Prostate gland (tissue), 2 donors: Measurements from ENCODE around the gene CTSW. TPM values are rescaled to one million over a fixed set of nuclear protein-coding genes. Genes with fewer than 3 reads are reported as not detected.

Source experiments
- DNase-seq: peaks from one replicate; pipeline ENCODE4 v3.0.0-alpha.2; 2019; ENCODE audit warnings: low spot score
- H3K27ac ChIP-seq, 2 donors: fragments of 200-600 bp; sonication (generic); 2 replicates each; pipeline ENCODE4 v1.5.1; 2017 to 2019
- H3K27me3 ChIP-seq: fragments of 200-600 bp; sonication (generic); replicated peaks from 2 replicates; pipeline ENCODE4 v1.5.1; 2019; ENCODE audit not compliant: insufficient read depth
- H3K36me3 ChIP-seq, 2 donors: fragments of 200-600 bp; sonication (generic); 1 replicate in 1 of 2; 2 replicates in 1 of 2; pipeline versions ENCODE4 v1.5.1 to v1.8.1; 2017 to 2019
- H3K4me1 ChIP-seq: fragments of 200-600 bp; sonication (generic); replicated peaks from 2 replicates; pipeline ENCODE4 v1.5.1; 2019
- H3K4me3 ChIP-seq, 2 donors: fragments of 200-600 bp; sonication (generic); 2 replicates each; pipeline ENCODE4 v1.5.1; 2017 to 2019
- H3K9me3 ChIP-seq: fragments of 200-600 bp; sonication (generic); 2 replicates; pipeline ENCODE4 v1.5.1; 2017
- POLR2A ChIP-seq: fragments of 450-650 bp; IDR thresholded peaks from one replicate; pipeline ENCODE4 v1.6.1; 2016; ENCODE audit warnings: antibody characterized with exemption, mild to moderate bottlenecking
- POLR2AphosphoS5 ChIP-seq: sonication (generic); formaldehyde crosslinking; IDR thresholded peaks from one replicate; pipeline ENCODE4 v1.6.1; 2017; ENCODE audit warnings: antibody characterized with exemption
- WGBS: methylation state at CpG from one replicate; pipeline ENCODE4 v1.1.5; 2018; 5-methylcytosine and 5-hydroxymethylcytosine counted together
- intact Hi-C: fragments of 100-400 bp; cut with DNase I; formaldehyde crosslinking; loops from one replicate; pipeline ENCODE4 v1.14.2; 2022
- total RNA-seq, 2 donors: library from RNA; depleted of rRNA; stranded (reverse); fragments of >200 nt; gene quantifications; one replicate each; pipeline ENCODE4 v1.1.0, GENCODE V29; 2016
- TF ChIP-seq, protein P1 (sequence below), 4 experiments: fragments of 200-600 bp in 2 of 4; fragments of 450-650 bp in 2 of 4; sonication (generic) in 2 of 4; IDR thresholded peaks; 1 replicate in 3 of 4; 2 replicates in 1 of 4; pipeline ENCODE4 v1.5.1; 2016 to 2019; ENCODE audit warnings: antibody characterized with exemption in 4 of 4, mild to moderate bottlenecking in 2 of 4, moderate library complexity in 2 of 4

Gene CTSW
- total RNA-seq, 2 donors from 2014 or later, result 1.3 to 1.8 TPM

DNA sequence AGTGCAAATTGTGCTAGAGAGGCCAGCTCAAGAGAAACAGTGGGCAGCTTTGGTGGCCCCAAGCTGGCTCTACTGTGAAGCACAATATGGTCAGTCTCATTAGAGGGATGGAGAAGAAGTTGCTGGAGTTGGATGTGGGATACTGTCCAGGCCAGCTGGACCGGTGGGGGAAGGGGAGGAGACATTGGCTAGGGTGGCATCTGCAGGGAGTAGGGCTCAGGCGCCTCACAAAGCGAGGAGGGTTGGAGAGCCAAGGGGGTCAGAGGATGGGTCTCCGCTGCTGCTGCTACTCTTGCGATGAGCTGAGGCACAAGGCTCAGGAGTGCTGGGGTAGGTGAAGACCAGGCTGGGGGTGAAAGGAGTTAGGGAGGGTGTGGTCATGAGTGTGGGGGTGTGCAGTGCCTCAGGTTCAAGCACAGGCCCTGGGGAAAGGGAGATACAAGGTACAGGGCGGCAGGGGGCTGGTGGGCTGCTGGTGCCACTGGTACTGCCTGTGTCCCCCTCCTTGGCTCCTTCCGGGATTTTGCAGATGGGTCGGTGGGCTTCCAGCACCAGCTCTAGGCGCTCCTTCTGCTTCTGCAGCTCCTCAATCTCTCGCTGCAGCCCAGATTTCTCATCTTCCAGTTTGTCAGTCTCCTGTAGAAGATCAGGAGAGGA lies 13.2 kb downstream of the CTSW start:
- peaks cover 11% of the 10 kb centered on the region for H3K4me1 ChIP-seq
- no peaks in the 10 kb centered on the region for H3K9me3 ChIP-seq
- peak overlapping the region in 1 of 2 donors; percentile 50 for H3K27ac ChIP-seq
- intact Hi-C loops, result no loop called here
- 77% methylated on average over 10 of the region's 10 CpGs for WGBS
- H3K36me3 ChIP-seq, result no peaks in the 10 kb centered on the region
- no peak overlapping the region for H3K4me3 ChIP-seq
- no peaks in the 10 kb centered on the region for H3K27me3 ChIP-seq
- no peak for DNase-seq
- TF ChIP-seq POLR2AphosphoS5, result no peak
- TF ChIP-seq, protein P1, sequence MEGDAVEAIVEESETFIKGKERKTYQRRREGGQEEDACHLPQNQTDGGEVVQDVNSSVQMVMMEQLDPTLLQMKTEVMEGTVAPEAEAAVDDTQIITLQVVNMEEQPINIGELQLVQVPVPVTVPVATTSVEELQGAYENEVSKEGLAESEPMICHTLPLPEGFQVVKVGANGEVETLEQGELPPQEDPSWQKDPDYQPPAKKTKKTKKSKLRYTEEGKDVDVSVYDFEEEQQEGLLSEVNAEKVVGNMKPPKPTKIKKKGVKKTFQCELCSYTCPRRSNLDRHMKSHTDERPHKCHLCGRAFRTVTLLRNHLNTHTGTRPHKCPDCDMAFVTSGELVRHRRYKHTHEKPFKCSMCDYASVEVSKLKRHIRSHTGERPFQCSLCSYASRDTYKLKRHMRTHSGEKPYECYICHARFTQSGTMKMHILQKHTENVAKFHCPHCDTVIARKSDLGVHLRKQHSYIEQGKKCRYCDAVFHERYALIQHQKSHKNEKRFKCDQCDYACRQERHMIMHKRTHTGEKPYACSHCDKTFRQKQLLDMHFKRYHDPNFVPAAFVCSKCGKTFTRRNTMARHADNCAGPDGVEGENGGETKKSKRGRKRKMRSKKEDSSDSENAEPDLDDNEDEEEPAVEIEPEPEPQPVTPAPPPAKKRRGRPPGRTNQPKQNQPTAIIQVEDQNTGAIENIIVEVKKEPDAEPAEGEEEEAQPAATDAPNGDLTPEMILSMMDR (IDR thresholded peaks at IDR 0.05), result no peak
- TF ChIP-seq POLR2A, result no peak

DNA sequence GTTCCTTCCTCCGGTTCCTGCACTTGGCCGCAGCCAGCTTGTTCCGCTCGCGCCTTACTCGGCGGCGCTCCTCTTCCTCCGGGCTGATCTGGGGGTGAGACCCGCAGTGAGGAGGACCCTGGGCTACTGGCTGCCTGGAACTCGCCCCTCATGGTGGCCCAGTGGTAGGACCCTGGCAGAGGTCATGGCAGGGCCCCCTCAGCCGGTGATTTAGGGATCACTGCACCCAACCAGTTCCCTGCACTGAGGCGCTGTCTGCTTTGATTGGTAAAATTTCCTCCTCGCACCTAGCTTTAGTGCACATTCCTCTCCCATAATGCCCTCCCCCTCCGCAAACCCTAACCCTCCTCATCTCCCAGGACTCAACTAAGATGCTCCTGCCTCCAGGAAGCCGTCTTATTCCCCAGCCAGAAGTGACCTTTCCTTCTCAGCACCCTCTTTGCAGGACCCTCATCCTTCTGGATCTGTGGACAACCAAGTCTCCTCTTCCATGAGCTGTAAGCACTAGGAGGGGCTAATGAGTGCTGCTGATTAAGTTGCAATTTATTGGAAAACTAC lies 14.5 kb downstream of the CTSW start:
- intact Hi-C loops, result no loop called here
- peaks cover 10% of the 10 kb centered on the region for H3K4me1 ChIP-seq
- TF ChIP-seq, protein P1 (IDR thresholded peaks at IDR 0.05), result no peak
- TF ChIP-seq POLR2AphosphoS5 (no peak), POLR2A (no peak)
- WGBS, result 82% methylated on average over 16 of the region's 16 CpGs
- H3K9me3 ChIP-seq, result no peaks in the 10 kb centered on the region
- H3K4me3 ChIP-seq, result no peak overlapping the region
- DNase-seq, result no peak
- no peaks in the 10 kb centered on the region for H3K36me3 ChIP-seq
- no peaks in the 10 kb centered on the region for H3K27me3 ChIP-seq
- peak overlapping the region; percentile 50 to 61 for H3K27ac ChIP-seq

DNA sequence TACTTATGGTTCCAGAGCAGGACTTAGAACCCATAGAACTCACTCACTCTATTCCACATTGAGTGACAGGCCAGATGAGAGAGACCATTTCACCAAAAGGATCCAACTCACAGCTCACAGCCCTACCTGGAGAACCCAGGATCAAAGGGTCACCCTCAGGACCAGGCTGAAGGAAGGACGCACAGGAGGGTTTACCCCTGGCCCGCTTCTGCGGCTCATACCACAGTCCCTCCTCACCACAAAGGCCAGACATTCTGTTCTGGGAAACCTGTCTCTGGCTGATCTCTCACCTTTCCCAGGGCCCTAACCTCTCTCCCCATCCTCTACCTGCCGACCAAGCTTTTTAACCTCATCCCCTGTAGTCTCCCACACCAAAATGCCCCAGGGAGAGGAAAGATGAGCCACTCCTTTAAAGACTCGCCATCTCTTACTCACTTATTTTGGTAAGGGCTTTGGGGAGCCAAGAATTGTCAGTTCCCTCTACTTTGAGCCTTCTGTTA lies 15.9 kb downstream of the CTSW start:
- Histone ChIP-seq H3K9me3 (no peaks in the 10 kb centered on the region), H3K27me3 (no peaks in the 10 kb centered on the region), H3K27ac (no peak overlapping the region), H3K4me3 (no peak overlapping the region), H3K4me1 (peaks cover 10% of the 10 kb centered on the region), H3K36me3 (no peaks in the 10 kb centered on the region)
- WGBS, result 93% methylated on average over 5 of the region's 5 CpGs
- DNase-seq, result no peak
- TF ChIP-seq POLR2AphosphoS5, result no peak
- intact Hi-C loops, result no loop called here

DNA sequence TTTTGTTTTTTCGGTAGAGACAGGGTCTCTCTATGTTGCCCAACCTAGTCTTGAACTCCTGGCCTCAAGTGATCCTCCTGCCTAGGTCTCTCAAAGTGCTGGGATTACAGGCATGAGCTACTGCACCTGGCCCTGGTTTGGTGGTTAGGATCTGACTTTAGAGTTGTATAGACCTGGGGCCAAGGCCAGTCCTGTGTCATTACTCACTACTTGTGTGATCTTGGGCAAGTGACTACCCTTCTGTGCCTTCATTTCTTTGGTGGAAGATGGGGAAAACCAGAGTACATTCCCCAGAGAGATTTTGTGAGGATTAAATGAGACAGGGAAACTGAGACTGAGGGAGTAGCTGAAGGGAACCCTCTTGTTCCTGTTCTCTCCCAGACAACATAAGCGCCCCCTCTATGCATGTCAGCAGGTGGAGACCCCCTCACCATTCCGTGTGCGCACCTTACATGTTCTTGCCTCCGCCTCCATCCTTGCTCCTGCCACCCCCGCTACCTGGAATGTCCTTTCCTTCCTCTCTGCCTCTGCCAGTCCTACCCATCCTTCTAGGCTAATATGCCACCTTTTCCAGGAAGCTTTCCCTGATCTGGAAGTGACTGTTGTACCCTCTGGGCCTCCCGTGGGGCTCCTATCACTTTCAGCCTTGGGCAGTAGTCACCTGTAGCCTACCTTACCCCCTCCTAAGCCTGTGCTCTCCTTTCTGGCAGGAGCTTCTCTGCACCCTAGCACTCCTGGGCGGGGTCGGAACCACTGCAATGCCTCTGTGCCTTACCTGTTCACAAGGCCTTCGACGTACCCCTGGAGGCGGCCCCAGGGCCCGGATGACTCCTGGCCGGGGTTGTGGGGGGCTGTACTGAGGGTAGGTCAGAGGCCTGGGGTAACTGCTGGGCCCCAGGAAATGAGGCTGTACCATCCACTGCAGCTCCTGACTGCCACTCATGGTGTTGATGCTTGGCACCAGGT lies 16.7 kb downstream of the CTSW start:
- Histone ChIP-seq H3K36me3 (no peaks in the 10 kb centered on the region), H3K27ac (no peak overlapping the region), H3K27me3 (no peaks in the 10 kb centered on the region), H3K4me3 (no peak overlapping the region), H3K9me3 (no peaks in the 10 kb centered on the region), H3K4me1 (peaks cover 7% of the 10 kb centered on the region)
- intact Hi-C loops, result no loop called here
- no peak for DNase-seq
- TF ChIP-seq POLR2A, result no peak
- TF ChIP-seq POLR2AphosphoS5, result no peak
- TF ChIP-seq, protein P1 (IDR thresholded peaks at IDR 0.05), result no peak
- WGBS, result 88% methylated on average over 14 of the region's 14 CpGs

- H3K4me3 ChIP-seq, result no peak overlapping the region
- H3K27ac ChIP-seq, result no peak overlapping the region
- no peaks in the 10 kb centered on the region for H3K9me3 ChIP-seq
- TF ChIP-seq POLR2A (no peak), POLR2AphosphoS5 (no peak)
- TF ChIP-seq, protein P1 (IDR thresholded peaks at IDR 0.05), result no peak
- no peaks in the 10 kb centered on the region for H3K27me3 ChIP-seq
- no peaks in the 10 kb centered on the region for H3K4me1 ChIP-seq
- WGBS, result 88% methylated on average over 4 of the region's 4 CpGs
- H3K36me3 ChIP-seq, result no peaks in the 10 kb centered on the region
- DNase-seq, result no peak
- intact Hi-C loops, result no loop called here
Observed at GRCh38 chr11:65897020-65897471, 17.4 kb downstream of the CTSW start.
